M059J (cell line): ENCODE results near the gene IGSF9. TPM values are rescaled to one million over a fixed set of nuclear protein-coding genes. Genes with fewer than 3 reads are reported as not detected.
"Not testable (repeated sequence)": the region's sequence is repeated elsewhere in the genome, so short reads cannot be mapped to it uniquely, and the experiment has no call there.

Source experiments
- DNase-seq: peaks from one replicate; pipeline ENCODE4 v3.0.0-alpha.2; 2012; ENCODE audit warnings: low read depth
- total RNA-seq: library from RNA; depleted of rRNA; stranded (reverse); fragments of >200 nt; shearing (Covaris generic); gene quantifications from 2 replicates; pipeline ENCODE4 v1.2.3, GENCODE V29; 2014

The IGSF9 gene
- total RNA-seq, 1 experiment from 2014 or later: 0.32 TPM

GRCh38 chr1:159920651-159921050 is 24.8 kb downstream of the IGSF9 start:
- DNase-seq: no peak

- DNase-seq: no peak
Observed at GRCh38 chr1:159920202-159920601, 25.2 kb downstream of the IGSF9 start.

- DNase-seq: no peak
Observed at GRCh38 chr1:159919236-159919865, 26.1 kb downstream of the IGSF9 start.

GRCh38 chr1:159918352-159919200 is 26.8 kb downstream of the IGSF9 start:
- no peak for DNase-seq

- no peak for DNase-seq
Observed at GRCh38 chr1:159917533-159918351, 27.7 kb downstream of the IGSF9 start.

- peak; percentile 96 for DNase-seq
Observed at GRCh38 chr1:159916242-159917051, 29.0 kb downstream of the IGSF9 start.

GRCh38 chr1:159915571-159916241 is 29.7 kb downstream of the IGSF9 start:
- no peak for DNase-seq

- no peak for DNase-seq
Observed at GRCh38 chr1:159914252-159915018, 31.0 kb downstream of the IGSF9 start.

GRCh38 chr1:159913451-159914192 is 31.8 kb downstream of the IGSF9 start:
- DNase-seq: peak; percentile 44

GRCh38 chr1:159911326-159912070 is 33.9 kb downstream of the IGSF9 start:
- no peak for DNase-seq

GRCh38 chr1:159908031-159908940 is 37.1 kb downstream of the IGSF9 start:
- no peak for DNase-seq

- DNase-seq: no peak
Observed at GRCh38 chr1:159906960-159907359, 38.5 kb downstream of the IGSF9 start.

GRCh38 chr1:159904036-159904435 is 41.4 kb downstream of the IGSF9 start:
- DNase-seq: not testable (repeated sequence)

GRCh38 chr1:159902541-159902940 is 42.9 kb downstream of the IGSF9 start:
- no peak for DNase-seq

GRCh38 chr1:159900755-159901360 is 44.6 kb downstream of the IGSF9 start:
- DNase-seq: peak; percentile 26

- peak; percentile 73 for DNase-seq
Observed at GRCh38 chr1:159900086-159900680, 45.2 kb downstream of the IGSF9 start, which contains the start of gene CFAP45. Gene CFAP45, minus strand, starts transcription at chr1:159900165. Its CDS starts 67 bp downstream, at chr1:159900098.

GRCh38 chr1:159899634-159900033 is 45.8 kb downstream of the IGSF9 start:
- DNase-seq: not testable (repeated sequence)
